ENCODE measurements around the gene TBCD.

The TBCD gene

GRCh38 chr17:82888583-82889495, 137.0 kb downstream of the TBCD start:
- no peak for DNase-seq (ENCODE audit: low spot score)

- DNase-seq (ENCODE audit: low spot score): no peak
These were observed 137.9 kb downstream of the TBCD start for GRCh38 chr17:82889496-82890338.

- no peak for DNase-seq (ENCODE audit: low spot score)
These were observed 138.5 kb downstream of the TBCD start for GRCh38 chr17:82890339-82890730.

GRCh38 chr17:82890926-82891678, 139.2 kb downstream of the TBCD start:
- DNase-seq (ENCODE audit: low spot score): no peak

GRCh38 chr17:82891911-82892310, 140.0 kb downstream of the TBCD start:
- no peak for DNase-seq (ENCODE audit: low spot score)

GRCh38 chr17:82892899-82893565, 141.2 kb downstream of the TBCD start:
- no peak for DNase-seq (ENCODE audit: low spot score)

GRCh38 chr17:82893779-82894178, 141.9 kb downstream of the TBCD start:
- DNase-seq (ENCODE audit: low spot score): no peak

GRCh38 chr17:82894389-82894788, 142.5 kb downstream of the TBCD start:
- DNase-seq (ENCODE audit: low spot score): no peak

GRCh38 chr17:82895087-82895486, 143.2 kb downstream of the TBCD start:
- no peak for DNase-seq (ENCODE audit: low spot score)

- DNase-seq (ENCODE audit: low spot score): no peak
These were observed 144.5 kb downstream of the TBCD start for GRCh38 chr17:82896071-82897000.

- no peak for DNase-seq (ENCODE audit: low spot score)
These were observed 145.8 kb downstream of the TBCD start for GRCh38 chr17:82897514-82898249.

- no peak for DNase-seq (ENCODE audit: low spot score)
These were observed 147.2 kb downstream of the TBCD start for GRCh38 chr17:82898976-82899514.

GRCh38 chr17:82899941-82900340, 148.1 kb downstream of the TBCD start:
- no peak for DNase-seq (ENCODE audit: low spot score)

GRCh38 chr17:82900741-82901140, 148.9 kb downstream of the TBCD start:
- DNase-seq (ENCODE audit: low spot score): no peak

GRCh38 chr17:82901356-82901755, 149.5 kb downstream of the TBCD start:
- DNase-seq (ENCODE audit: low spot score): no peak

- no peak for DNase-seq (ENCODE audit: low spot score)
These were observed 150.0 kb downstream of the TBCD start for GRCh38 chr17:82901856-82902255.

- DNase-seq (ENCODE audit: low spot score): no peak
These were observed 151.4 kb downstream of the TBCD start for GRCh38 chr17:82902972-82903874.

- no peak for DNase-seq (ENCODE audit: low spot score)
These were observed 153.3 kb downstream of the TBCD start for GRCh38 chr17:82905130-82905529.

All from COLO829 (cell line).